Measurements from ENCODE around the gene ZNF699.

DNA sequence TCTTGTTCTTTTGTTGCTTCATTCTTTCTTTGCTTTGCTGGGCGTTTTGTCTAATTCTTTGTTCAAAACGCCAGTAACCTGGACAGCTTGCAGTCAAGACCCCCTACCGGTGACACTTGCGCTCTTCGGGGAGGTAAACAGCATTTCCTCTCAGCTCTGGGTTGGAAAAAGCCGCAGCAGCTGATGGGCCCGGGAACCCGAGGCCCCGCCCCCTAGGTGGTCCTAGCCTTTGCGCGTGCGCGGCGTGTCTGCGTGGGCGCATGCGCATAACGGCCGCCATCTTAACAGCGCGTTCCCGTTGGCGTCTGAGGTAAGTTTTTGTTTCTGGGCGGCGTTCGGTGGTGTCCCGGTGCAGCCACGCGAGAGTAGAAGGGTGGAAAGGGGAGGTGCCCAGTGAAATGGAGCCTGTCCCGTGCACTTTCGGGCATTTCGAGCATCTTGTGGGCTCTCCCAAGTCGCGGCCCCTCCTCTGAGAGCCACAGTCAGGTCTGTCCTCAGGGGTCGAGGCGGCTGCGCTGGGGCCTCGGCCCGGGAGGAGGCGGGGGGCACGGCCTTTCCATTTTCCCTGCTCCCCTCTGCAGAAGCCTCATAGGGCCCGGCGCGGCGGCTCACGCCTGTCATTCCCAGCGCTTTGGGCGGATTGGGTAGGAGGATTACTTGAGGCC is 14.4 kb upstream of the ZNF699 start, which contains the start of gene ZNF559:
- TF ChIP-seq EZH2 (IDR thresholded peaks at IDR 0.05; ENCODE audit: insufficient read depth, poor library complexity, severe bottlenecking) (no peak), EZH2phosphoT487 (IDR thresholded peaks at IDR 0.05; ENCODE audit: insufficient read depth, low read depth) (no peak)

All from GM23248 (cell line).